Activated CD4-positive, alpha-beta T cell treated with anti-CD3 and anti-CD28 coated beads for 36 hours (primary cell): ENCODE measurements around the gene IL2RA. TPM values are rescaled to one million over a fixed set of nuclear protein-coding genes. Genes with fewer than 3 reads are reported as not detected.
A peak's percentile ranks its signal among the peaks of the same experiment; 100 is the strongest.

Experiments
- ATAC-seq: fragments of 200-7000 bp; cut with Tn5 transposase; one replicate; pipeline ENCODE4 v1.10.0; 2021; ENCODE audit warnings: mild to moderate bottlenecking, moderate library complexity
- CTCF ChIA-PET: fragments of 350-600 bp; sonication (Branson Sonifier 250); formaldehyde crosslinking; loops from one replicate; lab custom pipeline; 2021; ENCODE audit warnings: antibody characterized with exemption; lab: Charles Lee
- POLR2A ChIA-PET: fragments of 350-600 bp; sonication (Branson Sonifier 250); formaldehyde crosslinking; loops from one replicate; lab custom pipeline; 2021; ENCODE audit warnings: antibody characterized with exemption, inconsistent platforms; lab: Charles Lee
- DNase-seq: peaks from one replicate; pipeline ENCODE4 v3.0.0-alpha.2; 2020
- H3K27ac Mint-ChIP-seq: one replicate; pipeline ENCODE4 v1.8.0; 2021; ENCODE audit warnings: mixed read lengths
- H3K27me3 Mint-ChIP-seq: one replicate; pipeline ENCODE4 v1.8.0; 2021; ENCODE audit warnings: mixed read lengths
- H3K36me3 Mint-ChIP-seq: one replicate; pipeline ENCODE4 v1.8.0; 2021; ENCODE audit warnings: low read depth, mixed read lengths
- H3K4me1 Mint-ChIP-seq: one replicate; pipeline ENCODE4 v1.8.0; 2021; ENCODE audit warnings: mixed read lengths
- H3K4me3 Mint-ChIP-seq: one replicate; pipeline ENCODE4 v1.8.0; 2021; ENCODE audit warnings: mild to moderate bottlenecking, moderate library complexity, mixed read lengths
- H3K9me3 Mint-ChIP-seq: one replicate; pipeline ENCODE4 v1.8.0; 2021; ENCODE audit warnings: low read depth, mixed read lengths
- intact Hi-C, 2 experiments: fragments of 100-400 bp; cut with DNase I in 1 of 2; cut with micrococcal nuclease in 1 of 2; formaldehyde crosslinking; loops; one replicate each; pipeline versions ENCODE4 v1.14.2 to v1.15.1; 2022 to 2024; cut with DNase I, micrococcal nuclease
- total RNA-seq, 2 experiments: library from RNA; stranded (reverse); gene quantifications; one replicate each; pipeline ENCODE4 v1.2.3, GENCODE V29; 2021

IL2RA gene
- total RNA-seq, 2 experiments from 2014 or later = 659 to 980 TPM

DNA sequence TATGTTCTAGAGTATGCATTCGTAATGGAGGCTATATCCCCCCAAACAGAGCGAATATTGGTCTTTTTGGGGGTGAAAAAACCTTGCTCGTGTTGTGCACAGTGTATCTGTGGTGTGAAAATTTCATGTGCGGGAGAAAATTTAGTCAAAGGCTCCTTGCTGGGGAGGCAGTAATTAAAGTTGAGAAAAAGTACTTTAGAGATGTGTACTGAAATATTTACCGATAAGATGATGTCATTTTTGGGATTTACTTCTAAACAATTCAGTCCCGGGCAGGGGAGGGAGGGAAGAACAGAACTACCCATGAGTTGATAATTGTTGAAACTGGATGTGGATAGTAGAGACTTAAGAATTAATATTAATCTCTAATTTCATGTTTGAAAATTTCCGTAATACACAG is 36.0 kb upstream of the IL2RA start:
- ChIA-PET POLR2A (no interaction called here), CTCF (interaction anchor here (0.6 to 1.0 kb wide), 2 partner anchors 46 to 104 kb away, joined by 3 to 6 read pairs; partner anchors contain the start of gene PFKFB3)
- H3K9me3 Mint-ChIP-seq = no peaks in the 10 kb centered on the region
- no peak overlapping the region for H3K4me3 Mint-ChIP-seq
- peaks cover 48% of the 10 kb centered on the region for H3K4me1 Mint-ChIP-seq
- H3K36me3 Mint-ChIP-seq = peaks cover 65% of the 10 kb centered on the region
- peak overlapping the region; percentile 44 for H3K27ac Mint-ChIP-seq
- no peak for ATAC-seq
- DNase-seq = no peak
- H3K27me3 Mint-ChIP-seq = no peaks in the 10 kb centered on the region
- intact Hi-C loops = no loop called here

DNA sequence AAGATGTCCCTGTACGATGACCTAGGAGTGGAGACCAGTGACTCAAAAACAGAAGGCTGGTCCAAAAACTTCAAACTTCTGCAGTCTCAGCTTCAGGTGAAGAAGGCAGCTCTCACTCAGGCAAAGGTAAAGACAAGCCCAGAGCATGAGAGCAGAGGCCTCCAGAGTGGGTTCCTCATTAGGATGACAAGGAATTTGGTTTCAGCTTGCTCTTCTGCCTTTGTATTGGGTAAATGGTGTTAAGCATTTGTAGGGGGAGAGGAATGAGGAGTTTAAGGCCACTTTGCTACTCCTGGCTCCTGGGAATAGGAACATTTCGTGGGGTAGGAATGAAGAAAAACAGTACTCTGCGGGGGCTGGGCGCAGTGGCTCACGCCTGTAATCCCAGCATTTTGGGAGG is 34.9 kb upstream of the IL2RA start:
- peak overlapping the region; percentile 16 for H3K27ac Mint-ChIP-seq
- no peak overlapping the region for H3K4me3 Mint-ChIP-seq
- POLR2A ChIA-PET = no interaction called here
- peaks cover 52% of the 10 kb centered on the region for H3K4me1 Mint-ChIP-seq
- no peaks in the 10 kb centered on the region for H3K9me3 Mint-ChIP-seq
- intact Hi-C loops = no loop called here
- ATAC-seq (no peak), DNase-seq (no peak)
- peaks cover 63% of the 10 kb centered on the region for H3K36me3 Mint-ChIP-seq
- no peaks in the 10 kb centered on the region for H3K27me3 Mint-ChIP-seq
- CTCF ChIA-PET = interaction anchor here (0.7 to 1.5 kb wide), 4 partner anchors 10 to 483 kb away, joined by 3 to 7 read pairs (median 5); partner anchors contain the start of gene PFKFB3

DNA sequence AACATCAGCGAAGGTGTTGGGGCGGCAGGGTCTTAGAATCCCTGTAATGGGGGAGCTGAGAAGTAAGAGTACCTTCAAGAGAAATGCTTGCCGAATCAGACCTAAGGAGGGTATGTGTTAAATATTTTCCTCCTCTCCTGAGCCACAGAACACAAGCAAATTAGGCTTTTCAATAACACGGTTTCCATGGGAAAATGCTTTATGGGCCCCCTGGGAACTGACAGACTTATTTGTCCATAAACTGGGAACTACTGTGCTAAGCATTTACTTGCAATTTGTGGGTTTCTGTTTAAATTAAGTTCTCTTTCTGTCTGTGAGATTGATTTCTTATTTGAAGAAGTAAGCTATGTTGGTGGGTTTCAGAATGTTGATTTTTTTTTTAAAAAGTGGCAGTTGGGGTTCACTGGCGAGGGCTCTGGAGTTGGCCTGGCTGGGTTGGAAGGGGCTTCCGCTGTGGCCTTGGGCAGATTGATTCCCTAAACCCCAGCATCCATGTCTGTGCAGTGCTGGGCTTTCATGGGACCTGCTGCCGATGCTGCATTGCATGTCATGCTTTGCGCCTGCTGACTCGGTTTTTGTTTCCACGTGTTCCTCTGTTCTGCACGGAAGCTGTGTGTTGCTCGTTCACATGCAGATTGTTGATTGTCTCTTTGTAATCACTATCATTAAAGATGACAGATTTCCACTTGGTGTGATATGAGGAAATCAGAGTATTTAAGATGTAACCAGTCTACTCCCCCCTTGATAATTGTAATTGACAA is 33.8 kb upstream of the IL2RA start:
- H3K4me1 Mint-ChIP-seq = peaks cover 63% of the 10 kb centered on the region
- no peaks in the 10 kb centered on the region for H3K9me3 Mint-ChIP-seq
- ATAC-seq (no peak), DNase-seq (no peak)
- CTCF ChIA-PET = interaction anchor here (0.6 to 1.9 kb wide), 4 partner anchors 9 to 331 kb away, joined by 3 to 7 read pairs (median 4); partner anchors contain the start of gene PFKFB3
- intact Hi-C loops = no loop called here
- H3K36me3 Mint-ChIP-seq = peaks cover 61% of the 10 kb centered on the region
- no peak overlapping the region for H3K27ac Mint-ChIP-seq
- H3K27me3 Mint-ChIP-seq = no peaks in the 10 kb centered on the region
- H3K4me3 Mint-ChIP-seq = no peak overlapping the region
- POLR2A ChIA-PET = no interaction called here

DNA sequence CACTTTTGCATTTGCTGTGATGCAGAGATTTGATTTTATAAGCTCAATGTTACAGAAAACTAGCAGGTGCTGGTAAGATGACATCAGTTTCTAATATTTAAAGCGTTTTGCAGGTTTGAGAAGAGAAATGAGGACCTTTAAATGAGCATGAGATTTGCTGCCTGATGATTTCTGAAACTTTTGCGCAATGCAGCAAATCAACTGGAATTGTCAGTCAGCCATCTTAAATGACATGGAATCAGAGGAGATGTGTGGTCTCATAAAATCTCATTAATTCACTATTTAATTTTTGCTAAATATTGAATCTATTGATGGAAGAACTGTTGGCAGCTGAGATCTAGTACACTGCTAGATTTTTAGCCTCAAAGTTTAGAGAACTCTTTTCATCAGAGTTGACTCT is 30.6 kb upstream of the IL2RA start:
- Mint-ChIP-seq H3K9me3 (no peaks in the 10 kb centered on the region), H3K4me3 (no peak overlapping the region), H3K36me3 (peaks cover 48% of the 10 kb centered on the region), H3K4me1 (peaks cover 68% of the 10 kb centered on the region), H3K27me3 (no peaks in the 10 kb centered on the region), H3K27ac (peak overlapping the region; percentile 34)
- ChIA-PET CTCF (interaction anchor here (0.9 to 1.5 kb wide), 3 partner anchors 9 to 41 kb away, joined by 3 to 4 read pairs (median 4); no protein-coding TSS in a partner anchor), POLR2A (no interaction called here)
- DNase-seq = no peak
- intact Hi-C loops = no loop called here
- ATAC-seq = no peak

DNA sequence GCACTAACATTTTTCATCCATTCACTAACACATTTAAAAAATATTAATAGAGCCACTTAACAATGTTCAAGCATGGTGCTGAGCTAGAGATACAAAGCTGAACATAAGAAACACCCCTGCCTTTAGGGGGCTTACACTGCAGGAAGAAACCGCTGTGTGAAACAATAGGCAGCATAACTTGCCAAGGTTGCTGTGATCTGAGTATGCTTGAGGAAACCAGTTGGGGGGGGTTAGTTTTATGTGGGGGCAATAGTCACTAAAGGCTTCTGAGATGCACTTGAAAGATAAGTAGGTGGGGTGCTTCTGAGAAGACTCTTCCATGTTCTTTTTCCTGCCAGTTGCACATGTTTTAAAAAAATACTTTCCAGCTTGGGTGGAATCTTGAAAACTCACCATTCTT is 29.5 kb upstream of the IL2RA start:
- ChIA-PET CTCF (interaction anchor here (0.7 to 1.5 kb wide), 2 partner anchors 15 to 72 kb away, joined by 3 to 4 read pairs; no protein-coding TSS in a partner anchor), POLR2A (interaction anchor here (0.9 kb wide), 1 partner anchor 29 kb away, joined by 3 read pairs; the partner anchor contains the start of gene IL2RA)
- no peaks in the 10 kb centered on the region for H3K9me3 Mint-ChIP-seq
- H3K27me3 Mint-ChIP-seq = no peaks in the 10 kb centered on the region
- DNase-seq (no peak), ATAC-seq (no peak)
- peaks cover 37% of the 10 kb centered on the region for H3K36me3 Mint-ChIP-seq
- H3K4me3 Mint-ChIP-seq = peak overlapping the region; percentile 90
- intact Hi-C loops = no loop called here
- H3K4me1 Mint-ChIP-seq = peaks cover 78% of the 10 kb centered on the region
- H3K27ac Mint-ChIP-seq = peak overlapping the region; percentile 34

DNA sequence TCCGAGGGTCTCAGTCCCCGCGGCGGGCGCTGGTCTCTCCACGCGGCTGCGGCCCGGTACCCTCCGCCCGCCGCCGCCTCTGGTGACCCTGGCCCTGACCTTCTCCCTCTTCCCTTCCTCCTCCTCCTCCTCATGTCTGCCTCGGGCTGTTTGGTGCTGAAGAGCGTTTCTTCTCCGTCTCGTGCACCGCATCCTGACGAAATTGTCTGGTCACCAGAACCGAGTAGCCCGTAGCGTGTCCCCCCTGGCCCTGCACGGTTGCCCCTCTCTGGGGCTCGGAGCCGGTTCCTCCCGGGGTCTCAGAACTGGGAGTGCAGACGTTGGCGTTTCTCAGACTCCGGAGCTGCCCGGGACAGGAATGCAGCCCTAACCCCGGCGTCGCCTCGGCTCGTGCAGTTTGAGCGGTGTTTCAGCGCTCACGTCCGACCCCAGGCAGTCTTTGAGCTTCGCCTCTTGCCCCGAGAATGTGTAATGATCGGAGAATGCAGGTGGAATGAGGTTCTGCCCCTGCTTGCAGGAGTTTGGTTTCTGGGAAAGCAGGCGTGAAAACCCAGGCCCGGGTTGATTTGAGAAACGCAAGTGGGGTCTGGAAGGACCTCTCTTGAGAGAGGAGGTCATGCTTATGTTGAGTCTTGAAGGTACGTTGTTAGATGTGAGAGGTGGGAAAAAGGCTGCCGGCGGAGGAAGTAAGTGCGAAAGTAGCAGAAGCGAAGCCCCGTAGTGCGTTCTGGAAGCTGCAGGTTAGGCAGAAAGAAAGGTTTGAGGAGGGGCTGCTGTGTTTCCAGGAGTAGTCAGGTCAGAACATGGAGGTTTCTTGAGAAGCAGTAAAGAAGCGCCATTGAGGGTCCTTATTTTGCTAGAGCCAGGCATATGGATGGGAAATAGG is 27.4 kb upstream of the IL2RA start:
- ChIA-PET POLR2A (interaction anchor here (1.4 kb wide), 1 partner anchor 39 kb away, joined by 5 read pairs; no protein-coding TSS in a partner anchor), CTCF (interaction anchor here (0.6 to 2.1 kb wide), 11 partner anchors 16 to 317 kb away, joined by 3 to 11 read pairs (median 4); partner anchors contain the start of genes IL2RA and PFKFB3)
- no peaks in the 10 kb centered on the region for H3K9me3 Mint-ChIP-seq
- peak overlapping the region; percentile 78 for H3K27ac Mint-ChIP-seq
- intact Hi-C loops = loop anchor here (1.0 to 10.0 kb wide), 6 partner anchors 56 to 405 kb away; partner anchors contain the start of genes FBH1 (in 1 of the 2), GDI2 (in 1 of the 2), PFKFB3 (in 1 of the 2) and TASOR2 (in 1 of the 2)
- H3K4me3 Mint-ChIP-seq = peak overlapping the region; percentile 90
- peak; percentile 2 for ATAC-seq
- H3K27me3 Mint-ChIP-seq = no peaks in the 10 kb centered on the region
- peak; percentile 43 for DNase-seq
- peaks cover 30% of the 10 kb centered on the region for H3K36me3 Mint-ChIP-seq
- peaks cover 75% of the 10 kb centered on the region for H3K4me1 Mint-ChIP-seq

DNA sequence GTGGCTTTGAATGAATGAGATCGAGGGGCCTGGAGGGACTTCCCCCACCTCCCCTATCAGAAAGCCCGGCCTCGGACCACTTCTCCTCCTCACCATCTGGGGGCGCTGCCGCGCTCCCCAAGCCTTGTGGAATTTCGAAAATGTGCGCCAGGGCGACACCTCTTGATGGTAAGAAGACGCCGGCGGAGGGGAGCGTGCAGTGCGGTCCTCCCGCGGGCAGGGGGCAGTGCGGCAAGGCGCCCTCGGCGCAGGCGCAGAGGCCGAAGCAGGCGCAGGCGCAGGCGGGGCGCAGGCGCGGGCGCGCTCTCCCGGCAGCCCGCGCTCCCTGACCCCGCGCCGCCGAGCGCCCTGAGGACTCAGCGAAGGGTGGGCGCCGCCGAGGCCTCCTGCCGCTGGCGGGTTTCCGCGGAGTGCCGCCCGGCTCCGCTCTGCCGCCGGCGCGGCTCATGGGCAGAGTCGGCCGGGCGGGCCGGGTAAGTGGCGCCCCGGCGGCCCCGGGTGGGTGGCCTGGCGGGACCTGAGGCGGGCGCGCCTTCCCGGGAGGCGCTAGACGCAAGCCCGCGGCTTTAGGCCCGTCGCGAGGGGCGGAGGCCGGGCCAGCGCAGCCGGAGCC is 26.7 kb upstream of the IL2RA start, which contains the start of gene RBM17:
TSS of gene RBM17 (plus strand) at position 314 of the 613 bp plus-strand sequence. CDS start 8,032 bp downstream, outside the sequence.
- H3K9me3 Mint-ChIP-seq = no peaks in the 10 kb centered on the region
- intact Hi-C loops = loop anchor here (1.0 to 10.0 kb wide), 14 partner anchors 27 to 404 kb away; partner anchors contain the start of genes GDI2 (in 2 of the 2), FBH1 (in 1 of the 2), IL15RA (in 1 of the 2) and IL2RA (in 1 of the 2)
- peak within 1 kb of the TSS; percentile 78 for H3K27ac Mint-ChIP-seq
- peaks cover 24% of the 10 kb centered on the region for H3K36me3 Mint-ChIP-seq
- POLR2A ChIA-PET = interaction anchor here (1.4 kb wide), 1 partner anchor 38 kb away, joined by 5 read pairs; no protein-coding TSS in a partner anchor
- peak within 1 kb of the TSS; percentile 90 for H3K4me3 Mint-ChIP-seq
- DNase-seq = peak; percentile 98
- peaks cover 74% of the 10 kb centered on the region for H3K4me1 Mint-ChIP-seq
- ATAC-seq = peak; percentile 70
- CTCF ChIA-PET = interaction anchor here (0.6 to 3.4 kb wide), 9 partner anchors 20 to 113 kb away, joined by 3 to 113 read pairs (median 8); partner anchors contain the start of genes IL2RA and PFKFB3
- H3K27me3 Mint-ChIP-seq = no peaks in the 10 kb centered on the region

DNA sequence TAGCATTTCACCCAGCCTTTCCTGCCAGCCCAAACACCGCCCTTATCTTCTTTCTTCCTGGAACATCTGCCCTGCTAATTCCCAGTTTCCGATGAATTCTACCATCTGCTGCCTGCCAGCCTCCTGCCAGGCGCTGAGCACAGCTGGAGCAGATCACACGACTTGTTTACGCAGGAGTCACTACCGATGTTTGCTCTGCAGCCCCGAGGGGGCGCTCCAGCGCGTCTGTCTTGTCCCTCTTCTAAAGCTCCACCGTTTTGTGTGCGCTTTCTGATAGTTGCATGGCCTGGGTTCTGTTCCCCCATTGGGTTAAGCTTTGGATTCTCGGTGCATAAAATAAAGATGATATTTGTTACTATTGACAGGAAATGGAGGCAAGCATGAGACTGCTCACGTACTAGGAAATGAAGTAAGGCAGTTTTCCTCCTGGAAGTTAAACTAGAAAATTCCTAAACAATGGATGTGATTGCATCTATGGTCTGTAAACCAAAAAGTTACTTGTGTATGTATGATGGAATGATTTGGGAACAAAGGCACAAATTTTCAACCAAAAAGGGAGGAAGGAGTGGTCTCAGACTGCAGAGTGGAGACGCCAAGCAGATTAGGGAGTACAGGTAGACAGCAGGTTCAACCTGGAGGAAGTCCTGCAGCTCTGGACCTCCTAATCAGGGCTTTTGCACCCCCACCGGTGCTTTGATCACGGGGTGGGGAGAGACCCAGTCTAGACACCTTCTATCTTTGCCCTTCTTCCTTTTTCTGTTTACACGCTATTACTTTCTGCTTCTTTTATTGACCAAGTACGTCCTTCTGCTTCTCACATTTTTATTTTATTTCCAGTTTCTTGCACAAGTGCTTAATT is 24.4 kb upstream of the IL2RA start:
- H3K9me3 Mint-ChIP-seq = peaks cover 7% of the 10 kb centered on the region
- H3K27me3 Mint-ChIP-seq = no peaks in the 10 kb centered on the region
- peak; percentile 43 for ATAC-seq
- H3K36me3 Mint-ChIP-seq = peaks cover 22% of the 10 kb centered on the region
- CTCF ChIA-PET = interaction anchor here (0.5 to 3.4 kb wide), 44 partner anchors 9 to 495 kb away, joined by 3 to 113 read pairs (median 4); partner anchors contain the start of genes ANKRD16, FBH1, GDI2 and IL2RA
- intact Hi-C loops = loop anchor here in 1 of 2 experiments (5.0 to 10.0 kb wide), 2 partner anchors 116 to 272 kb away; partner anchors contain the start of genes GDI2 and PFKFB3
- POLR2A ChIA-PET = interaction anchor here (0.6 to 1.7 kb wide), 13 partner anchors 12 to 261 kb away, joined by 3 to 9 read pairs (median 3); partner anchors contain the start of genes ANKRD16, FBH1, IL2RA and PFKFB3
- peak; percentile 94 for DNase-seq
- H3K27ac Mint-ChIP-seq = peak overlapping the region; percentile 87
- H3K4me1 Mint-ChIP-seq = peaks cover 79% of the 10 kb centered on the region
- peak overlapping the region; percentile 57 for H3K4me3 Mint-ChIP-seq
